Measurements from ENCODE around the gene RETSAT.
"Not testable (repeated sequence)": the region's sequence is repeated elsewhere in the genome, so short reads cannot be mapped to it uniquely, and the experiment has no call there.

RETSAT gene

DNA sequence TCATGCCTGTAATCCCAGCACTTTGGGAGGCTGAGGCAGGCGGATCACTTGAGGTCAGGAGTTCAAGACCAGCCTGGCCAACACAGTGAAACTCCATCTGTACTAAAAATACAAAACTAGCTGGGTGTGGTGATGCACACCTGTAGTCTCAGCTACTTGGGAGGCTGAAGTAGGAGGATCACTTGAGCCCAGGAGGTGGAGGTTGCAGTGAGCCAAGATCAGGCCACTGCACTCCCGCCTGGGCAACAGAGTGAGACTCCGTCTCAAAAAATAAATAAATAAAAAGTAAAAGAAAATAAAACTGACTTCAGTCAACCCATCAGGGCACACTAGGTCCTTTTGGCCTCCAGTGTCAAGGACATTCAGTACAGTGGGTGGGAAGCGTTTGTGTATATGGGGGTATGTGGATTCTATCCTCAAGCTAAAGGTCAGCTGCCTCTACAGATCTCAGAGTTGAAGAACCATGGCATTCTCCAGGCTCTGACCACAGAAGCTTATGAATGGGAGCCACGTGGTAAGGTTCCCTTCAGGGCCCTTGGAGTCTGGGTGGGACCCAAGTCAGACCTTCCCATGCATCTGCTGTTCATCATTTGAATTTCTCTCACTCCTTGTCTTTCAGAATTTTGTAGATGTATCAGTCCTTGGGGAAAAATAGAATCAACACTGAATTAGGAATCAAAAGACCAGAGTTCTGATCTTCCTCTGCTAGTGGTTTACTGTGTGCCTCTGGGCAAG, 8.5 kb upstream of the RETSAT start:
- H3K4me3 Mint-ChIP-seq, H3K9me3 Mint-ChIP-seq, H3K27ac Mint-ChIP-seq, ATAC-seq, H3K4me1 Mint-ChIP-seq, DNase-seq, H3K27me3 Mint-ChIP-seq: not testable (repeated sequence)
- H3K36me3 Mint-ChIP-seq (ENCODE audit: low read depth) = peaks cover 23% of the 10 kb centered on the region

DNA sequence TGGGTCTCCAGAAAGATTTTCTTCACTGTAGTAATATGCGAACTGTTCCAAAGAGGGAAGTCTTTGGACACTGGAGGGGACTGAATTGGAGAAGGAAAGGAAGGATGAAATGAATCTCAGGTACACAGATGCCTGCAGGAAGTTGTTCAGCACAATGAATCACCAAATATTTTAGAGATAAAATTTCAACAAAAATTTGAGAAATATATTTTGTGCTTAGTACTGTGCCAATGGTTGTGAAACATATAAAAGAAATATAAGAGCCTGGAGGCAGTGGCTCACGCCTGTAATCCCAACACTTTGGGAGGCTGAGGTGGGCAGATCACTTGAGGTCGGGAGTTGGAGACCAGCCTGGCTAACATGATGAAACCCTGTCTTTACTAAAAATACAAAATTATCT, 3.4 kb upstream of the RETSAT start:
- Mint-ChIP-seq H3K4me3 (no peak overlapping the region), H3K36me3 (ENCODE audit: low read depth) (peaks cover 29% of the 10 kb centered on the region), H3K9me3 (no peaks in the 10 kb centered on the region), H3K27ac (no peak overlapping the region), H3K27me3 (no peaks in the 10 kb centered on the region), H3K4me1 (peaks cover 33% of the 10 kb centered on the region)
- no peak for DNase-seq
- ATAC-seq = no peak

DNA sequence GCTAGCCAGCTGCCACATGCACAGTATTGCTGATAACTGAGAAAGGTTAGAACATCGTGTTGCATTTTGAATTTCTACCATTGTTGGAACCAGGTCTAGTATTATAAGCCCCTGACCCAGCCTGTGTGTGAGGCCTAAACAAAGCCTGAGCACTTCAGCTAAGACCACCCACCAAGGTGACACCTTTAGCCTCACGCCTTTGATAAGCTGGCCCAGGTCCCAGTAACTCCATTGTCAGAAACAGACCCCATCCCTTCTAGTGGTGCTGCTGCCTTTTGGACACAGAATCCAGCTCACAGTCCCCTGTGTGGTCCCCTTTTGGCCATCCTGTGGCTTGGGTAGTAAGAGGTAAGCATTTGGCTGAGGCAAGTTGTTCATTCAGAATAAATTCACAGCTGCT, 1.9 kb upstream of the RETSAT start:
- Mint-ChIP-seq H3K9me3 (no peaks in the 10 kb centered on the region), H3K4me1 (peaks cover 35% of the 10 kb centered on the region), H3K36me3 (ENCODE audit: low read depth) (peaks cover 23% of the 10 kb centered on the region), H3K27ac (no peak overlapping the region), H3K4me3 (no peak overlapping the region), H3K27me3 (no peaks in the 10 kb centered on the region)
- DNase-seq = no peak
- no peak for ATAC-seq

DNA sequence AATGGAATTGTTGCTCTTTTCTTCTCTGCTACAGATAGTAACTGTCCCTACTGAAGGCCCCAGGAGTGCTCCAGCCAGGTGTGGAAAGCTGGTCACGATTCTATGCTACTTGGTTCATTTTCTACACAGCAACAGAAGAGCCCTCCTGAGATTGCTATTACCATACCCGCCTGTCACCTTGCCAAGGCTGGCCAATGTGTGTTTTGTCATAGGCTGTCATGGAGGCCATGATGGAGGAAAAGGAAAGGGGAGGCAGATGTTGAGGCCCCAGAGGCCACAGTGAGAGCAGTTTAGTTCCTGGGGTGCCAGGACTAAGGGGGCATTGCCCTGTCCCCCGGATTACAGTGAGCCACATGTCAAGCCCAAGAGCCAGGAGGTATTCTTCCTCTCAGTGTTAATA, 1.2 kb upstream of the RETSAT start:
- peaks cover 28% of the 10 kb centered on the region for H3K36me3 Mint-ChIP-seq (ENCODE audit: low read depth)
- no peaks in the 10 kb centered on the region for H3K27me3 Mint-ChIP-seq
- peaks cover 35% of the 10 kb centered on the region for H3K4me1 Mint-ChIP-seq
- H3K4me3 Mint-ChIP-seq = peak overlapping the region; percentile 93
- ATAC-seq = no peak
- DNase-seq = no peak
- H3K9me3 Mint-ChIP-seq = no peaks in the 10 kb centered on the region
- H3K27ac Mint-ChIP-seq = peak overlapping the region; percentile 60

DNA sequence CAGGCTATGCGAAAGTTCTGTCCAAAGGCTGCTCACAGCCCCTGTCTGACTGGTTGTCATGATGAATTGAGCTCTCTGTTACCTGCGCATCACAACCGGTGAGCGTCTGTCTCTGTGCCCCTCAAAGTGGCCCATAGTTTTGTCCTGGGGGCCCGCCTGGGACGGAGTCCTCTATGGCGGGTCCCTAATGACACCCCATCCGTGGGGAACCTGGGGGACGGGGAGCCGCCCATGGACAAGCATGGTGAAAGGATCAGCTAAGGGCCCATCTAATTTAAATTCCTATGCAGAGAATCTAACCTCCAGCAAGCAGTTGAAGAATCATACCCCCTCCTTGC, 714 bp upstream of the RETSAT start:
- H3K27me3 Mint-ChIP-seq = no peaks in the 10 kb centered on the region
- peaks cover 31% of the 10 kb centered on the region for H3K36me3 Mint-ChIP-seq (ENCODE audit: low read depth)
- peak overlapping the region; percentile 89 for H3K27ac Mint-ChIP-seq
- H3K4me1 Mint-ChIP-seq = peaks cover 35% of the 10 kb centered on the region
- ATAC-seq (no peak), DNase-seq (peak; percentile 25)
- H3K4me3 Mint-ChIP-seq = peak overlapping the region; percentile 93
- no peaks in the 10 kb centered on the region for H3K9me3 Mint-ChIP-seq

DNA sequence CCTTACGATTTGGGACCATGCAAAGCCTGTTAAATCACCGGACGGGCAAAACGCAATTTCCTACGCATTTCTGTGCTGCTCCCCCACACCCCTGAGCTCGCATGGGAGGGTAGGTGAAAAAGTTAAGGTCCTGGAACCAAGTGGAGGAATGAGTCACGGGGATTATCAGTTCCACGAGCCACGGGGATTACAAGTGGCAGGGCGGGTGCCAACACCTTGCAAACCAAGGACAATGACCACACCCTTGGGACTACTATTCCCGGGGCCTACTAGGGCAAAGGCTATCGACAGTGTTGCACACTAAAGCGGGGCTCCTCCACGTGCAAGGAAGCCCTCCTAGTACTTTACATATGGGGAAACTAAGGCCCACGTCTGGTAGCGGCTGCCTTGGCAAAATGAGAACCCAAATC, 447 bp downstream of the RETSAT start:
- H3K4me1 Mint-ChIP-seq = peaks cover 33% of the 10 kb centered on the region
- H3K27me3 Mint-ChIP-seq = no peaks in the 10 kb centered on the region
- DNase-seq (peak; percentile 4), ATAC-seq (no peak)
- H3K4me3 Mint-ChIP-seq = peak overlapping the region; percentile 93
- H3K36me3 Mint-ChIP-seq (ENCODE audit: low read depth) = peaks cover 28% of the 10 kb centered on the region
- H3K27ac Mint-ChIP-seq = peak overlapping the region; percentile 89
- no peaks in the 10 kb centered on the region for H3K9me3 Mint-ChIP-seq

DNA sequence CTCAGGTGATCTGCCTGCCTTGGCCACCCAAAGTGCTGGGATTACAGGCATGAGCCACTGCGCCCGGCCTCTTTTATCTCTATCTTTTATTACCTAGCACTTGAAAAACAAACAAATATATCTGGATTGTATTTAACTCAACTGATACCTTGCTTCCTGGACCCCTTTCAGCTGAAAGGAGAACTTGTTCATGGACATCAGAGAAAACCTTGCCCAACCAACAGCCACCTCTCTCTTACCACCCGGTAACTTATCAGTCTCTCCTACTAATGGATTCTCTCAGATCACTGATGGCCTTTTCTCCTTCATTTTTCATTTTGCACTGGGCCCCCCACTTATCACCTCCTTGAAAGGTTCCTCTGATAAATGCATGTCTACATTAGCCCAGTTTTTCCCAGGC, 6.7 kb downstream of the RETSAT start:
- peaks cover 17% of the 10 kb centered on the region for H3K36me3 Mint-ChIP-seq (ENCODE audit: low read depth)
- H3K4me1 Mint-ChIP-seq = peaks cover under 1% of the 10 kb centered on the region
- H3K9me3 Mint-ChIP-seq = no peaks in the 10 kb centered on the region
- ATAC-seq (no peak), DNase-seq (no peak)
- no peaks in the 10 kb centered on the region for H3K27me3 Mint-ChIP-seq
- H3K4me3 Mint-ChIP-seq = no peak overlapping the region
- no peak overlapping the region for H3K27ac Mint-ChIP-seq

DNA sequence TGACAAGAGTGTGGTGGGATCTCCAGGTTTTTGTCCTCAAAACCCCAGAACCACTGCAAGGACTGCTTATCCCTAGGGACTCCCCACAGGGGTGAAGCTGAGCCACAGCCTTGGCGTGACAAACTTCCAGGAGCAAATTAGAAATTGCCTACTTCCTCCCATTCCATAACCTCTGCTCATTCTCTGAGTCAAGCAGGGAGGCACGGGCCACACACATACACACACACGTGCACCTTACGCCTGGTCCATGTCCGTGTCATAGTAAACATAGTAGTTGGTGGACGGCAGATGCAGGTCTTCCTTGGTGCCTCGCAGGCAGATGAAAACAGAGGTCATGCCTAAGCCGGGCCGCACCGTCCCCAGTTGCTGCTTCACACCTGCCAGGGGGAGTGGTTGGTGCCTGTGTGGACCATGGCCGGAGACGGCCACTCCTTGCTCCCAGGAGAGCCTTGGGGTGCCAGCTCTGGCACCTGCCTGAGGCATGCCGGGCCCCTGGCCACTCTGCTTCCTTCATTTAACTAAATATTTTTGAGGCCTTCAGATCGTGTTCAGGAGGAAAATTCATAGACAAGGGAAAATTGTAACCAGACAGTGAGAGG, 9.9 kb downstream of the RETSAT start:
- DNase-seq (no peak), ATAC-seq (no peak)
- Mint-ChIP-seq H3K27me3 (no peaks in the 10 kb centered on the region), H3K4me1 (no peaks in the 10 kb centered on the region), H3K9me3 (no peaks in the 10 kb centered on the region), H3K4me3 (no peak overlapping the region), H3K27ac (no peak overlapping the region), H3K36me3 (ENCODE audit: low read depth) (peaks cover 7% of the 10 kb centered on the region)

DNA sequence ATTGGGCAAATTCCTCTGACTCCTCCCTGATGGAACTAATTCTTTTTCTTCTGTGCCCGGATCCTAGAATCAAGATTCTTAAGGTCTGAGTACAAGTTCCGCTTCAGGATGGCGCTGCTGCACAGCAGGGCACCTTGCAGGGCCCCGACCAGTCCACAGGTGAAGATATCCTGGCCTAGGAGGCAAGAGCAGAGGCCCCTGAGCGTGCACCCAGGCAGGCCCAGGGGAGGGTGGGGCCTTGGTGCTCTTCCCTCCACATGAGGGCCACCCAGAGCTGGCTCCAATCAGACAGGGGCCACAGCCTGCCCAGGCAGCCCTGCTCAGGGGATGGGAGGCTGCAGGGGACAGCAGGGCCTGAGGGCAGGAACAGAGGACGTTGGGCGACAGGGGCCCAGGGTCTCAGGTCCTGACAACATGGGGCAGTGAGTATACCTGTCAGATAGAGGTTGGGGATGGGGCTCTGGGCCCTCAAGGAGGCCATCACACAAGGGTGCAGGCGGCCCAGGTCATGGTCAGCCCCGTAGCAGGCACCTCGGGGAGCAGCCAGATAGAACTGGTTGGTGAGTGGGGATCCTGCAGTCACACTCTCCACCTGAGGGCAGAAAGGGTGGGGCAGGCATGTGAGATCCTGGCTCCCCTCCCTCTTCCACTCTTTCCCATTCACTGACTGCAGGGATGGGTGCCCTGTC, 11.0 kb downstream of the RETSAT start:
- H3K9me3 Mint-ChIP-seq; DNase-seq; H3K27me3 Mint-ChIP-seq; H3K36me3 Mint-ChIP-seq (ENCODE audit: low read depth); H3K4me3 Mint-ChIP-seq; ATAC-seq; H3K27ac Mint-ChIP-seq; H3K4me1 Mint-ChIP-seq: not testable (repeated sequence)

DNA sequence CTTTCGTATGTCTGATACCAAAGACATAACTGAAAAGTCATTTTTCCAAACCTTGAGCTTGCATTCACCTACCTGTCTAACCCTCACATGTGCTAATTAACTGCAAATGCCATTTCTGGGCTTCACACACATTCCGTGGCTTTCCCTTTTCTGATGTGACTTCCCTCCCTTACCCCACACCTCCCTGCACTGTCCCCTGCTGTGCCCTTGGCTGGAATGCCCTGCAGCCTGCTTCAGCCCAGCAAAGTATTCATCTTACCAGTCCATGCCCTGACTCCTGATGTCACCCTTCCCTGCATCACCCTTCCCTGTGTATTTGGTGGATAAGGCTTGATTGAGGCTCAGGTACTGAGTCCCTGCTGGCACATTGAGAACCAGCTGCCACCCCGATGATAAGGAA, 12.2 kb downstream of the RETSAT start:
- DNase-seq (no peak), ATAC-seq (no peak)
- Mint-ChIP-seq H3K27me3 (no peaks in the 10 kb centered on the region), H3K27ac (no peak overlapping the region), H3K4me1 (no peaks in the 10 kb centered on the region), H3K4me3 (no peak overlapping the region), H3K36me3 (ENCODE audit: low read depth) (peaks cover 3% of the 10 kb centered on the region), H3K9me3 (no peaks in the 10 kb centered on the region)

DNA sequence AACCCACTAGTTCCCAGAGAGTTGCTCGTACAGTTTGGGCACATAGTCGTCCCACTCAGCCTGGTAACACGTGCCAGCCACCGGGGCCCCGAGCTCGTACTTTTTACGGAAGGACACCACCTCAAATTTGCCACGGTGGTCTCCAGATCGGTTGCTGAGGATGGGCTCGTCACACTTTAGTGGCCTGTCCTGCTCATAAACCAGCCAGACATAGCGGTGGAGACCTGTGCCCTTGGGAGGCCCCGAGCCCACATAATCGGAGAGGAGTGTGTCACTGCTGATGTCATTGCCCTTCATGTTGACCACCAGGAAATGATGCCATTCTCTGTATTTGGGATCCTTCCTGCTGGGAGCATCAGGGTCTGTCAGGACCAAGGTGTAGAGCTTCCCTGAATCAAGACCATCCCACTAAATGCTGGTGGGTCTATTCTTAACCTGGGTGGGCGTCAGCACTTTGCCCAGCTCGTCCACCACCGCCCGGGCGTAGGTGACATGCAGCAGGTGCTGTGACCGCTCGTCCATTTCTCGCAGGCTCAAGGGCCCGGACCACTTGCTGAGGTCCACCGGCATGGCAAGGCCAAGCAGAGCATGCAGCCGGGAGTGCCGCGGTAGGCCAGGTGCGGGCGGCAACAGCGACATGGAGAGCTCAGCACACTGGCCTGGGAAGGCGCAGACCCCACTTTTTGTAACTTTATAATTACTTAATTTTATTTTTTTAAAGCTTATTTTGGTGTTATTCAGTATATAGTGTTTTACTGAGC, 12.9 kb downstream of the RETSAT start:
- no peaks in the 10 kb centered on the region for H3K9me3 Mint-ChIP-seq
- H3K4me1 Mint-ChIP-seq = no peaks in the 10 kb centered on the region
- H3K27ac Mint-ChIP-seq = no peak overlapping the region
- no peak for ATAC-seq
- no peak for DNase-seq
- H3K27me3 Mint-ChIP-seq = no peaks in the 10 kb centered on the region
- no peak overlapping the region for H3K4me3 Mint-ChIP-seq
- H3K36me3 Mint-ChIP-seq (ENCODE audit: low read depth) = peaks cover 3% of the 10 kb centered on the region

DNA sequence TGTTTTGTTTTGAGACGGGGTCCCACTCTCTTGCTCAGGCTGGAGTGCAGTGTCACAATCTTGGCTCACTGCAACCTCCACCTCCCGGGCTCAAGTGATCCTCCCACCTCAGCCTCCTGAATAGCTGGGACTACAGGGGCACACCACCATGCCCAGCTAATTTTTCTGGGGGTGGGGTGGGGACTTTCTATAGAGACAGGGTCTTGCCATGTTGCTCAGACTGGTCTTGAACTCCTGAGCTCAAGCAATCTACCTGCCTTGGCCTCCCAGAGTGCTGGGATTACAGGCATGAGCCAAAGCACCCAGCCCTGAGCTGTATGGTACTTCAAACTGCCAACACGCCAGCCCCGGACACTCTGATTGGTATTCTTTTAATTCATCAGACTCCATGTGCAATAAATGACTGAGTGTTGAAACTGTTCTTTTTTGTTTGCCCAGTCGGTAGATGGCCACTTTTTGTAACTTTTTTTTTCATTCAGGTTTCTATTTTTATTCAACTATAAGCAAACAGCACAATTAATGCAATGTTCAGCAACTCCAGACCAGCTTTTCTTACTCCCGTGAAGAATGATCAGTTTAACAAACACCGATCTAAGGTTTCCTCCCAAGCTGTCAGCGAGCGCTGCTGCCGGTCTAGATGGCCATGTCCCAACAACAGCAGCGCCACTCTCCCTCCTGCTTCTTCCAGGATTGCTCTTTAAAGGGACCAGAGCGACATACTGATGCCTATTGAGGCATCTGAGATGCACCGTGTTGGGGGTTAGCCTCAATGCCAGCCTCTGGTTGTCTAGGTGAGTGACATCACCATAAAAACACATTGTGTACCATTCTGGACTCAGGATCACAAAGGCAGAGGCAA, 14.1 kb downstream of the RETSAT start:
- DNase-seq (no peak), ATAC-seq (no peak)
- peaks cover 3% of the 10 kb centered on the region for H3K36me3 Mint-ChIP-seq (ENCODE audit: low read depth)
- no peak overlapping the region for H3K4me3 Mint-ChIP-seq
- H3K27ac Mint-ChIP-seq = no peak overlapping the region
- H3K27me3 Mint-ChIP-seq = no peaks in the 10 kb centered on the region
- no peaks in the 10 kb centered on the region for H3K4me1 Mint-ChIP-seq
- H3K9me3 Mint-ChIP-seq = no peaks in the 10 kb centered on the region

DNA sequence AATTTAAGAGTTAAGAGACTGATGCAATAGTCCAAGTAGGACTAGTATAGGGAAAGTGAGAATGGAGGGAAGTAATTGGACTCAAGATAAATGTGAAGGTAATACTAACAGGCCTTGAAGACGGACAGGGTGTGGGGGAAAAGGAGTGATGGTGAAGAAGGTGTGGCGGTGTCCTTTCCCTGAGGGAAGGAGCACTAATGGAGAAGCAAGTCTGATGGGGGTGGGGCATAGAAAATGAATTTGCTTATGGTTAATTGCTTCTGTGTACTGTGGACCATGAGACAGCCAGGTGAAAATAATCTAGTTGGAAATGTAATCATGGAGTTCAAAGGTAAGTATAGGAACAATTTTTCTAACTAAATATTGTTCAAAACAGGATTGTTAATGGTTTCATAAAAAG, 19.4 kb downstream of the RETSAT start:
- H3K9me3 Mint-ChIP-seq = no peaks in the 10 kb centered on the region
- H3K27ac Mint-ChIP-seq = no peak overlapping the region
- H3K27me3 Mint-ChIP-seq = no peaks in the 10 kb centered on the region
- no peaks in the 10 kb centered on the region for H3K36me3 Mint-ChIP-seq (ENCODE audit: low read depth)
- H3K4me3 Mint-ChIP-seq = no peak overlapping the region
- H3K4me1 Mint-ChIP-seq = peaks cover 4% of the 10 kb centered on the region
- ATAC-seq = no peak
- no peak for DNase-seq

DNA sequence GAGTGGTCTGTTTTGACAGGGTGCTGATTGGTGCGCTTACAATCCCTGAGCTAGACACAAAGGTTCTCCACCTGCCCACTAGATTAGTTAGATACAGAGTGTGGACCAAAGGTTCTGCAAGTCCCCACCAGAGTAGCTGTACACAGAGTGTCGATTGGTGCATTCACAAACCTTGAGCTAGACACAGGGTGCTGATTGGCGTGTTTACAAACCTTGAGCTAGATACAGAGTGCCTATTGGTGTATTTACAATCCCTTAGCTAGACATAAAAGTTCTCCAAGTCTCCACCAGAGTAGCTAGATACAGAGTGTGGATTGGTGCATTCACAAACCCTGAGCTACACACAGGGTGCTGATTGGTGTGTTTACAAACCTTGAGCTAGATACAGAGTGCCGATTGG, 20.5 kb downstream of the RETSAT start:
- H3K27me3 Mint-ChIP-seq = not testable (repeated sequence)

More for the DNA sequence above, 20.5 kb downstream of the RETSAT start:
- DNase-seq; ATAC-seq; H3K9me3 Mint-ChIP-seq; H3K27ac Mint-ChIP-seq; H3K36me3 Mint-ChIP-seq (ENCODE audit: low read depth); H3K4me3 Mint-ChIP-seq: not testable (repeated sequence)
- H3K4me1 Mint-ChIP-seq = peaks cover 11% of the 10 kb centered on the region
